RKO (cell line): ENCODE data around the gene AP4S1.
"Not testable (repeated sequence)": the region's sequence is repeated elsewhere in the genome, so short reads cannot be mapped to it uniquely, and the experiment has no call there.

Source experiments
- DNase-seq: peaks from one replicate; pipeline ENCODE4 v3.0.0-alpha.2; 2016; ENCODE audit warnings: low spot score

Gene AP4S1

DNA sequence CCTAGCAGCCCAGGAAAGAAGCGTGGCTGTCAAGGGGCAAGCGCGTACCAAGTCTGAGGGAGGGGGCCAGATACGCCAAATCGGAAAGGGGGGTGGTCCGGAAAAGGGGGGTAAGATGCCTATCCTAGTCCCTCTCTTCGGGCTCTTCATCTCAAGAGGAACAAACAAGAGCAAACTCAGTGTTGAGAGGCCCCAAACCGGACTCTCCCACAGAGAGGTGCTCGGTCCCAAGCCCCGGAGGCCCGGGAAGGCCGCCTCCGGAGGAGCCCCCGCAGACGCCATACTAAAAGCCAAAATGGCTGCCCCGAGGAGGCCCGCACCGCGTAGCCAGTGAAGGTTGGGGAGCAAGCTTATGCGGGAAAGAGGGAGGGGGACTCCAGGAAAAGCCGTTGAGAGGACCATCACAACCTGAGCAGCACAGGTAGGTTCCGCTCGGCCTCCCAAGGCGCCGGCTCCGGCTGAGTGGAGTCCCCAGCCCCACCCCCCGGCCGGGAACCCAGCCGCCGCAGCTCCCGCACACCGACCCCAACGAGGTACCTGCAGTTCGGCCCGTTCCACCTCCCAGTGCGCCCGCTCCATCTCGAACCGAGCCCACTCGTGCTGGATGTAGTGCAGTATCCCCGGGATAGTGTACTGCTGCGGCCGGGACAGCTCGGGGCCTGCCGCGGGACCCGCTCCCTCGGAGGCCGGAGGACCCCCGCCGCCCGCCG is at the start of gene AP4S1:
Gene AP4S1, plus strand, starts transcription at position 283 of the 710 bp plus-strand sequence. CDS start 40,548 bp downstream, outside the sequence.
- DNase-seq, result peak; percentile 33

DNA sequence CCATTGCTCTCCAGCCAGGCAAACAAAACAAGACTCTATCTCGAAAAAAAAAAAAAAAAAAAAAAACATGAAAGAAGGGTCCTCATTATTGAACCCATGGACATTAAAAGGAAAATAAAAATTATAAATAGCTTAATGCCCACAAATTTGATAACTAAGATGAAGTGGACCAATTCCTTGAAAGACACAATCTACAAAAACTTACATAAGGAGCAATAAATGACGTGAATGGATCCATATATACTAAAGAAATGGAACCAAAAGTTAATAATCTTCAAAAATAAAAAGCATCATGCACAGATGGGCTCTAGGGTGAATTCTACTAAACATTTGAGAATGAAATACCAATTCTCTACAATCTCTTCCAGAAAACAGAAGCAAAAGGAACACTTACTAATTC is 47.7 kb upstream of the AP4S1 start:
- DNase-seq, result no peak

- DNase-seq, result peak; percentile 86
Observed at GRCh38 chr14:30980106-30980704, 45.2 kb upstream of the AP4S1 start.

DNA sequence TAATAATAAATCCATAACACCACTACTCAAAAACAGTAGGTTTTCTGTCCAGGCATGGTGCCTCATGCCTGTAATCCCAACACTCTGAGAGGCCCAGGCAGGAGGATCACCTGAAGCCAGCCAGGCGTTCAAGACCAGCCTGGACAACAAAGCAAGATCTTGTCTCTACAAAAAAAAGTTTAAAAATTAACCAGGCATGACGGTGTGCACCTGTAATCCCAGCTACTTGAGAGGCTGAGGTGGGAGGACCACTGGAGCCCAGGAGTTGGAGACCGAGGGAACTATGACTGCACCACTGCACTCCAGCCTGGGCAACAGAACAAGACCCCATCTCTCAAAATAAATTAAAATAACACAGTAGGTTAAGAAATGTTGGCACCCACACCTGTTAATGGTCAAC is 44.5 kb upstream of the AP4S1 start:
- no peak for DNase-seq

- DNase-seq, result no peak
Observed at GRCh38 chr14:30982533-30982932, 42.9 kb upstream of the AP4S1 start.

DNA sequence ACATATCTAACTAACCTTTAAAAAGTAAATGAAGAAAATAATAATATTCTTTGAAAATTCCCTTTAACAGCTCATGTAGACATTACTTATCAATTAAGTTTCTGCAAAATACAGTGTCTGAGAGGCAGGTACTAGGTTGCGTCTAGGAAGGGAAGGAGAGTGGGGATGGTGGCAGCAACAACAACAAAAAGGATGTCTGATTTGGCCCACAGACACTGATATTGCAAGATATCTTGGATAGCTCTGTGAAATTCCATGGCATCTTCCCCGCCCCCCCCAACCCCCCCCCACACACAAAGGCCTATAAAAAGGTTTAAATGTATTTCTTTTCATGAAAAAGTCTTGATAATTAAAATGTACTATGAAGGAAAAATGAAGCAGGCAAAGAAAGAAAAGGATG is 41.6 kb upstream of the AP4S1 start:
- no peak for DNase-seq

DNA sequence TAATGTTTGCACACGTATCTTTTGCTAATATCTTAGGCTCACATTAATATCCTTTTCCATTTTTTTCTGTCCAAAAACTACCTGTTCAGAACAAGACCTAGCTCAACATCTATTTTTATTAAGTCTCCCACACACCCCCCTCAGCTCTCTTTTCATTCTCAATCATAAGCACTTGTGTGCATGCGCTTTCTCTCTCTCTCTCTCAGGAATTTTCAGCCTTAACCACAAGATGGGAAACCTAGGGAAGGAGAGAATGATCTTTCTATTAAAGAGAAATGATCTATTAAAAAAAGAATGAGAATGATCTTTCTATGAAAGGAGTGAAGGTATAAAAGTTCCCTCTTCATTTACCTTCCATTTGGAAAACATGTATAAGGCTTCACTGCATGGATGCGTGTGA is 39.7 kb upstream of the AP4S1 start:
- DNase-seq, result no peak

GRCh38 chr14:30988509-30988908 is 36.9 kb upstream of the AP4S1 start:
- no peak for DNase-seq

DNA sequence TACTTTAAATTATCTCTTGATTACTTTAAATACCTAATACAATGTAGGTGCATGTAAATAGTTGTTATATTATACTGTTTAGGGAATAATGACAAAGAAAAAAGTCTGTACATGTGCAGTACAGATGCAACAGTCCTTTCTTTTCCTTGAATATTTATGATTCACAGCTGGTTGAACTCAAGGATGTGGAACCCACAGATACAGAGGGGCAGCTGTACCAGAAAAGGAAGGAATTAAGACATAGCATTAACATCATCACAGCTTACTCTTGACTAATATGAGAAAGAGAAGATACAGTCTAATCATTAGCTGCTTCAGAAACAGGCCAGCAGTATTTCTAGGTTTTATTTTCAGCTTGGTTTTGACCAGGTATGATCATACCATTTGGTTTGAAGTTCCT is 34.7 kb upstream of the AP4S1 start:
- DNase-seq, result no peak

DNA sequence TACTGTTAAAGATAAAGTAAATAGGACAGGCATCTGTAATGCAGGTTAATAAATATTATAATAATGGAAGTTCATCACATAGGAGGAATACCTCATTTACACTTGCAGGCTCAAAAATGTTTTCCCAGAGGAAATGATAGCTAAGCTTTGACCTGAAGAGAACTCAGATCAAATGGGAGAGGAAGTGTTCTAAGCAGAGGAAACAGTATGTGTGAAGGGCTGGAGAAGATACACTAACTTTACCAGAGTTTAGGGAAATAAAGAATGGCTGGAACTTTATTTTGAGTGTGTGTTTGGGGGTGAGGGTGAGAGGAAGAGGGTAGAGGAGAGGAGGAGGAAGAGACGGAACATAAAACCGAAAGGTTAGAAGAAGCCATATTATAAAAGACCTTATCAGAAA is 34.0 kb upstream of the AP4S1 start:
- DNase-seq, result no peak

GRCh38 chr14:30993071-30993470 is 32.4 kb upstream of the AP4S1 start:
- DNase-seq, result no peak

DNA sequence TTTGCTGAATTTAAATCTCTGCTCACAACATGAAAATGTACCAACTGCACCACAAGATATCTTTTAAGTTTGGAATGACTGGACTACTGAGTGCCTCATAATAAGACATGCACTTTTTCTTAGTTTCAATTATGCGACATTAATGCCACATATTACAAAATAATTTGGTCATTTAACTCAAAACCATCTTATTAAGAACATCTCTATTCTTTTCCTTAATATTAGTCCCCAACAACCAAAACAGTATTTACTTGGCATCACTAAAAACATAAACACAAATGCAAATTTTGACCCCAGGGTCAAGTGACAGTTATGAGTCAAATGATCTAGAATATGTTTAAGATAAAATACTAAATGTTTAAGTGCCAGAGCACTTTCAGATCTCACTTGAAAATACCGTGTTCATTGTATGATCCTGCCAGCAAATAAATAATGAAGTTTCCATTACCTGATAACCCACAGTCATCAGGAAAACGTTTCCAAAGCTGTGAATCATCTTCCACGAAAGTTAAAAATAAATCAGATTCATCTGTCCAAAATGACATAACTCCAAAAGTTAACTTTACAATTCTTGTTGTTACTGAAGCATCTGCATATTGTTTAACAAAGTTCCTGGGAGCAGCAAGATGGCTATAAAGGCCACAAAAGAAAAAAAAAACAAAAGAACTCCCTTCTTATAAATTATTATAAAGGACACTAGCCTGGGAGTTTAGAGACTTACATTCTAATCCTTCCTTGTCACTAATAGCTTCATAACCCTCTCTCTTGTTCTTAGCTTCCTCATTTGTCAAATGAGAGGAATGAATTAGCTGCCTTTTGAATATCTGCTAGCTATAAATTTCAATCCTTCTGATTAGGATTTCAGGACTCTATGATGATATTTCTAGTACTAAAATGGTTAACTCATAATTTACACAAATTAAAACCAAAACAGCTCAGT is 30.5 kb upstream of the AP4S1 start:
- no peak for DNase-seq

DNA sequence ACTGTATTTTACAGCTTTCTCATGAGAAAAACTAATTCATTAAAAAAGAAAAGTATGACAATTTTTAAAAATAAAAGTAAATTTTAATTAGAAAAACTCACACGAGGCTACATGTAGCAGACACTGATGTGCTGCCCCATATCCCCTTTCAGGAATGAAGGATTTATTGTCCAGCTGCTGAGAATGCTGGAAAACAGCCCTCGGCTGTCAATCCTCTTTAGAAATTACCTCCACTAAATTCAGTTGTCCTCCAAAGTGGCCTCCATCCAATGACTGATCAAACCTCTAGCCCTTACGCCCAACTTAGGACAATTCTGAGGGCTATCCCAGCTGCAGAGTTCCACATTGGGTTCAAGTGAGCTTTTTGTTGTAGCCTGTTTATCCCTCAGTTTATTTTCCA is 29.8 kb upstream of the AP4S1 start:
- no peak for DNase-seq

GRCh38 chr14:30996892-30997659 is 28.4 kb upstream of the AP4S1 start:
- no peak for DNase-seq

DNA sequence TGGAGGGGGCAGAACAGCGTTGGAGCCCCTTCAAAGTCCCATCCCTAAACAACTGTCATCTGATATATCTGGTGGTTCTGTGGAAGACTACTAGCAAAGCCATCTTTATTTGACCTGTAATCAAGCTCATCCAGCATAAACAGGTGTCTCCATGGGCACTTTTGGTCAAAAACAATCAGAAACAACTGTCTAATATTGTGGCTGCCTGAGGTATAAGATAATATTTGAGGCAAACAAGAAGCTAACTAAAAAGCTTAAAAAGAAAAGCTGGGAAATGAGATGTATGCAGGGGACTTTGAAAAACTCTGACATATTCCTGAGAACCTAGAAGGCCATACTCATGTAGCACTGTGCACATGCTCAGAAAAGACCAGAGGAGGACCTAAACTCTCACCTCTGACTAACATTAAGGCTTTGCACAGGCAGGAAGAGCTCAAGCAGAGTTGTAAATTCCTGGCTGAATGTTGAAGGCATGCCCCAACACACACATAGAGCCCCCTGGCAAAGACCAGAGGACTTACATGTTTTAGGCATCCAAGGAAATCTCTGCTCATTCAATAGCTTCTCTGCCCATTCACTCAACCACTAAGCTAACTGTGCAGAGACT is 27.2 kb upstream of the AP4S1 start:
- DNase-seq, result no peak

- no peak for DNase-seq
Observed at GRCh38 chr14:30999038-30999773, 26.2 kb upstream of the AP4S1 start.

DNA sequence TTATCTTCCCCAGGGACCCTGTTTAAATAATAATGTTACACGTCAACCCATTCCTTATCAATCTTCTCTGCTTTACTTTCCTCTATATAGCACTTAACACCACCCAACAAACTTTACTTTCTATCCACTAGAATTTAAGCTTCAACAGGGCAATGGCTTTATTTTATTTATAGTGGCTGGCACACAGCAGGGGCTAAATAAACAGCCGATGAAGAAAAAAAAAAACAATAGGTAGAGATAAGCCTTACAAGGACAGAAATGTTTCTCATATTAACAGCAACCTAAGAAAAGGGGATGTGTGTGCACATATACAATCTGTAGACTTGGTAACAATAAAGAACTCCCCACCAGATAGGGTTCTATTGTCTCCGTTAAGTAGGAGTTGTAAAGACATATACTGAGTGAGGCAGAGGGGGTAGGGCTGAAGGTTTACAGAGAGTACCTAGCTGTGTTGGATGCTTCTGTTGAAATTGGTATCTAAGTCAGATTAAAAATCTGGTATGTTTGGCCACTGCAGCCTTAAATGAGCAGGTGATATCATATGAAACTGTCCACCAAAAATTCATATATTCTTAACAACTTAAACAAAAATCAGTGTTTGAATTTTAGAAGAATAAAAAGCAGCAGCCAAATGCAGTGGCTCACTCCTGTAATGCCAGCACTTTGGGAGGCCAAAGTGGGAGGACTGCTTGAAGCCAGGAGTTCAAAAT is 24.7 kb upstream of the AP4S1 start:
- DNase-seq, result no peak

- no peak for DNase-seq
Observed at GRCh38 chr14:31001339-31001658, 24.1 kb upstream of the AP4S1 start.

DNA sequence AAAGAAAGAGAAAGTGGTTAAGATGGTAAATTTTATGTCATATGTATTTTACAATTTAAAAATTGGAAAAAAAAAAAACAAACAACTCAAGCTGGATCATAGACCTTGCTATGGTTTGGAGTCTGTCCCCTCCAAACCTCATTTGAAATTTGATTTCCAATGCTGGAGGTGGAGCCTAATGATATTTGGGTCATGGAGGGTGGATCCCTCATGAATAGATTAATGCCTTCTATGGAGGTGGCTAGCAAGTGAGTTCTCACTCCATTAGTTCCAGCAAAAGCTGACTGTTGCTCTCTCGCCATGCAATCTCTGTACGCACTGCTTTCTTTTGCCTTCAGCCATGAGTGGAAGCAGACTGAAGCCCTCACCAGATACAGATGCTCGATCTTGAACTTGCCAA is 22.2 kb upstream of the AP4S1 start:
- DNase-seq, result no peak

GRCh38 chr14:31004007-31004406 is 21.4 kb upstream of the AP4S1 start:
- DNase-seq, result not testable (repeated sequence)

- DNase-seq, result no peak
Observed at GRCh38 chr14:31006703-31007102, 18.7 kb upstream of the AP4S1 start.
